ENCODE results near the gene FBXL14.

Gene FBXL14

DNA sequence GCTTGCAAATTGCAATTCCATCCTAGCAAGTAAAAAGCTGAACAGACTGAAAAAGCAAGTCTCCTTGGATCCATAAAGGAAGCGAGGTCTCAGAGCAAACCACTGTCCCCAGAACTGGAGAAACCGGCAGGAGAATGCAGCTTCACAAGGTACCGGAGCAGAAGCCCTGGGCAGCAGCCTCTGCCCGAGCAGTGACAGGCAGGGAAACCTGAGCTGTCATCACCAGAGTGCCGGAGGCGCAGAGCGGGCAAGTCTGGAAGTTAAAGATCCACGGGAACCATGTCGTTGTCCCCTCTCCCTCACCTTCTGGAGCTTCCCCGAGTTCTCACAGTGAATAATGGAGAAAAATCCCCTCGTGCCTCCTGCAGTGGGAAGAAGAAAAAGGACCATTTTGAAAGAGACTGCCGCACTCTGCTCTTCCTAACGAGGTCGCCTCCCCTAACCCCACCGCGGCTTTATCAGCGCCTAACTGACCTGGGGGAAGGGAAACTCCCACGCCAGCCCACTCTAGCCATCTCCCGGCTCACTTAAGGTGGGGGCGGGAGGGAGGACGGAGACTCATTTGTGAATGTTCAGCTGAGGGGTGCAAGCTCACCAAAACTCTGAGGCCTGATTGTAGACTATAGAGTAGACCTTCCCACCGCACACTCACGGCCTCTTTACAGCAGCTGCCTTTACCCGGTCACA lies 27.8 kb downstream of the FBXL14 start:
- TF ChIP-seq, protein P1, sequence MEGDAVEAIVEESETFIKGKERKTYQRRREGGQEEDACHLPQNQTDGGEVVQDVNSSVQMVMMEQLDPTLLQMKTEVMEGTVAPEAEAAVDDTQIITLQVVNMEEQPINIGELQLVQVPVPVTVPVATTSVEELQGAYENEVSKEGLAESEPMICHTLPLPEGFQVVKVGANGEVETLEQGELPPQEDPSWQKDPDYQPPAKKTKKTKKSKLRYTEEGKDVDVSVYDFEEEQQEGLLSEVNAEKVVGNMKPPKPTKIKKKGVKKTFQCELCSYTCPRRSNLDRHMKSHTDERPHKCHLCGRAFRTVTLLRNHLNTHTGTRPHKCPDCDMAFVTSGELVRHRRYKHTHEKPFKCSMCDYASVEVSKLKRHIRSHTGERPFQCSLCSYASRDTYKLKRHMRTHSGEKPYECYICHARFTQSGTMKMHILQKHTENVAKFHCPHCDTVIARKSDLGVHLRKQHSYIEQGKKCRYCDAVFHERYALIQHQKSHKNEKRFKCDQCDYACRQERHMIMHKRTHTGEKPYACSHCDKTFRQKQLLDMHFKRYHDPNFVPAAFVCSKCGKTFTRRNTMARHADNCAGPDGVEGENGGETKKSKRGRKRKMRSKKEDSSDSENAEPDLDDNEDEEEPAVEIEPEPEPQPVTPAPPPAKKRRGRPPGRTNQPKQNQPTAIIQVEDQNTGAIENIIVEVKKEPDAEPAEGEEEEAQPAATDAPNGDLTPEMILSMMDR (IDR thresholded peaks at IDR 0.05), result no peak

- TF ChIP-seq, protein P1 (IDR thresholded peaks at IDR 0.05), result no peak
Measured at GRCh38 chr12:1565172-1565571, 29.2 kb downstream of the FBXL14 start.

GRCh38 chr12:1564067-1564466 lies 30.3 kb downstream of the FBXL14 start:
- TF ChIP-seq, protein P1 (IDR thresholded peaks at IDR 0.05), result no peak

GRCh38 chr12:1562813-1563407 lies 31.5 kb downstream of the FBXL14 start:
- TF ChIP-seq, protein P1 (IDR thresholded peaks at IDR 0.05), result no peak

DNA sequence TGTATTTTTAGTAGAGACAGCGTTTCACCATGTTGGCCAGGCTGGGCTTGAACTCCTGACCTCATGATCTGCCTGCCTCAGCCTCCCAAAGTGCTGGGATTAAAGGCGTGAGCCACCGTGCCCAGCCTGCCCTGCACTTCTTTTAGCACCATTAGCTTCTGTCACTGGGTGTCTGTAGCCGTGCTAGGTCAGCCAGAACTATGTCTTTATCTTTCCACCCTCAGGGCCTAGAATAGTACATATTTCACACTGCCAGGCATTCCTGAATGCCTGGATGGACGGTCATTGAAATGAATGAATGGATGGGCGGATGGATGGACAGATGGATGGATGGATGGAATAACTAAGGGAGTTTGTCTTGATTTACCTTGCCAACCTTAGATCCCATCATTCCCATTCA lies 33.7 kb downstream of the FBXL14 start:
- TF ChIP-seq, protein P1 (IDR thresholded peaks at IDR 0.05), result no peak

- TF ChIP-seq, protein P1 (IDR thresholded peaks at IDR 0.05), result no peak
Measured at GRCh38 chr12:1559676-1560091, 34.7 kb downstream of the FBXL14 start.

DNA sequence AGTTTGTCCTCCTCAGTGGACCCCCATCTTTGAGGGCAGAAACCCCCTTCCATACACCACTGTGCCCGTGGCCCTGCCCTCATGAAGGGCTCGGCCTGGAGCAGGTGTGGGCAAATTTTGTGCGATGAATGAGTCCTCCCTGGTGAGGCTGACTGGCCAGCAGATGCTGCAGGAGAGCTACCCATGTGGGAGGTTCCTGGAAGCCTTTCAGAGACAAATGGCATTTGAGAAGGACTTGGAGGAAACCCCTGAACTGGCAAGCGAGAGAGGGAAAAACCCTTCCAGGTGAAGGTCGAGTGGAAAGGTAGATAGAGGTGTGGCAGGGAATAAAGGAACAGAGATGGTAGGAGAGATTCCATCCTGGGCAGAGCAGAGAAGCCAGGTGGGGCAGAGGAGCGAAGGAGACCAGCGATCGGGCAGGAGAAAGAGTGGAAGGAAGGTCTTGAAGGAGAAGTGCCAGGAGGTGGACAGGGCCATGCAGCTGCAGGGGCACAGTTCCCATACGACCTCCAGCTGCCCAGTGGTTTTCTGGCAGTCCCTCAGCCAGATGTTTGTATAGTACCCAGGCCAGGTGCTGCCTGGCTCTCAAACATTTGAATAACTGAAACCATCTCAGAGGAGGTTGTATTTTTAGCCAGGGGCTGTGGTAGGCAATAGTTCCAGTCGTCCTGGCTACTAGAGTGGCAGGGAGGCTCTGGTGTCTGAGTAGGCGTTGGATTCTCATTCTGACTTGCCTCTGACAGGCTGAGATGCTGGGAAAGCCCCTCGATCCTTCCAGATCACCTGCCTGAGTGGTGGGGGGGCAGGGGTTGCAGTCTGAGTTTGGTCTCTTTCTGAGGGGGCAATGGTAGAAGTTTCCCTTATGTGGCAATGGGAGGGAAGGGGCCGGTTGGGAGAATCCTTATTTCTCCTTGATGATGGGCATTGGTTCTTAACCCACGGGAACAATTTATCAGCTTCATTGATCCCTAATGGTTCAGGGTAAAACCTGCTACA lies 40.1 kb downstream of the FBXL14 start:
- TF ChIP-seq, protein P1 (IDR thresholded peaks at IDR 0.05), result no peak
